Measurements from ENCODE around the gene FEM1A. TPM values are rescaled to one million over a fixed set of nuclear protein-coding genes. Genes with fewer than 3 reads are reported as not detected.

Gene FEM1A
- total and polyA plus RNA-seq, 10 donors = 2.5 to 18.2 (median 11.5) TPM

DNA sequence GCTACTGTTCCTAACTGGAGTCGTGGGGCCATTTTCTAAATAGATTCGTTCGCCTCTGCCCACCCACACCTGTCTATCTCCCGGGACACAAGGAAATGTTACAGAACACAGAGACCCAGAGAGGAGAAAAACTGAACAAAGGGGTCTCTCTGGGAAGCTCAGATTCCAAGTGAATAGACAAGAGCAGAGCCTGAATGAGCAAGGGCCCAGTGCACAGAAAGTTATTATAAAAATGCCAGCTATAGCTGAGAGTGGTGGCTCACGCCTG lies 27.2 kb upstream of the FEM1A start:
- no peak overlapping the region for H3K27ac ChIP-seq
- DNase-seq = no peak
- peaks cover 0 to 3% (median 0%) of the 10 kb centered on the region in 8 donors for H3K9me3 ChIP-seq
- 71 to 83% (median 79%) methylated on average over 5 of the region's 5 CpGs for WGBS, 5 donors
- no peak overlapping the region for H3K4me3 ChIP-seq
- peaks cover 8 to 15% (median 11%) of the 10 kb centered on the region in 6 donors for H3K4me1 ChIP-seq
- no peak for TF ChIP-seq POLR2AphosphoS5 (IDR thresholded peaks at IDR 0.05)
- no peak for TF ChIP-seq POLR2A (IDR thresholded peaks at IDR 0.05)
- H3K27me3 ChIP-seq (replicated peaks in 1 of 7) = peaks cover 0 to 69% (median 22%) of the 10 kb centered on the region in 7 donors
- no peaks in the 10 kb centered on the region for H3K36me3 ChIP-seq
- intact Hi-C loops (cut with DNase I; ENCODE audit: low total_unique reads) = no loop called here

DNA sequence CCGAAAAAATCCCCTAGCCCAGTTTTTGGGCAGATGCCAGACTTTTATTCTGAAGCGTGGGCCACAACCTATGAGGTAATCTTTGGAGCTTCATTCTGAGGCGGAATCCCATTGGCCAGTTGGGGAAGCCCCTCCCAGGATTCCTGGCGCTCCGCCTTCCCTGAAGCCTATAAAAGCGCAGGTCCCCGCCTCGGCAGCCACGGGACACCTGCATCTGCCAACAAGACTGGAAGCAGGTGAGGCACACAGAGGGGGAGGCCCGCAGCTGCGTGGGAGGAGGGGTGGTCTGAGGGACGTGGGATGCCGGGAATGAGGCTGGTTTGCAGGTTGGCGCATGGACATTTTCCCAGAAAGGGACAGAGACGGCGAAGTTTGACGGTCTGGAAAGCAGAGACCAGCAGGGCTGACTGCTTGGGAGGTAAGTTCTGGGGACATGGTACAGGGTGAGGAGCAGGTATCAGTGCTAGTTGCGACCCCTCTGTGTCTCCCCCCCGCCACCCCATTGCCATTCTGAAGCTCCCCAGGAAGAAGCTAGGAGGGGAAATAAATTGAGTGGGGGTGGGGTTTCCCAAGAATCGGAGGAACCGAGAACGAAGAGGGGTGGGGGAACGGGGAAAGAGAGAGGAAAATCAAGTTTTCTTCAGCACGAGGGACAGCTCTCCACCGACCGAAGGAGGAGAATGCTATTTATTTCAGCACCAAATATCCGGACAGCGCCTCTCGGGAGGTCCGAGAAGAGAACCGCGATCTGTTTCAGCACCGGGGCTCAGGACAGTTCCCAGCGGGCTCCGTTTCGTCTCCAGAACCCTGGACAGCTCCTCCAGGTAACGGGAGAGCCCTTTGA lies 22.4 kb upstream of the FEM1A start:
- 12 to 14% (median 12%) methylated on average over 34 to 37 of the region's 37 CpGs for WGBS, 5 donors
- no peak overlapping the region for H3K27ac ChIP-seq
- no peak overlapping the region for H3K4me3 ChIP-seq
- no peaks in the 10 kb centered on the region for H3K4me1 ChIP-seq
- H3K9me3 ChIP-seq = peaks cover 0 to 7% (median 0%) of the 10 kb centered on the region in 8 donors
- peaks cover 0 to 41% (median 0%) of the 10 kb centered on the region in 7 donors for H3K27me3 ChIP-seq (replicated peaks in 1 of 7)
- H3K36me3 ChIP-seq = no peaks in the 10 kb centered on the region
- peak; percentile 81 for DNase-seq
- intact Hi-C loops (cut with DNase I; ENCODE audit: low total_unique reads) = no loop called here
- TF ChIP-seq POLR2AphosphoS5 (IDR thresholded peaks at IDR 0.05) = peak in 2 of 3 donors; percentile 29 to 32
- TF ChIP-seq, protein P1, sequence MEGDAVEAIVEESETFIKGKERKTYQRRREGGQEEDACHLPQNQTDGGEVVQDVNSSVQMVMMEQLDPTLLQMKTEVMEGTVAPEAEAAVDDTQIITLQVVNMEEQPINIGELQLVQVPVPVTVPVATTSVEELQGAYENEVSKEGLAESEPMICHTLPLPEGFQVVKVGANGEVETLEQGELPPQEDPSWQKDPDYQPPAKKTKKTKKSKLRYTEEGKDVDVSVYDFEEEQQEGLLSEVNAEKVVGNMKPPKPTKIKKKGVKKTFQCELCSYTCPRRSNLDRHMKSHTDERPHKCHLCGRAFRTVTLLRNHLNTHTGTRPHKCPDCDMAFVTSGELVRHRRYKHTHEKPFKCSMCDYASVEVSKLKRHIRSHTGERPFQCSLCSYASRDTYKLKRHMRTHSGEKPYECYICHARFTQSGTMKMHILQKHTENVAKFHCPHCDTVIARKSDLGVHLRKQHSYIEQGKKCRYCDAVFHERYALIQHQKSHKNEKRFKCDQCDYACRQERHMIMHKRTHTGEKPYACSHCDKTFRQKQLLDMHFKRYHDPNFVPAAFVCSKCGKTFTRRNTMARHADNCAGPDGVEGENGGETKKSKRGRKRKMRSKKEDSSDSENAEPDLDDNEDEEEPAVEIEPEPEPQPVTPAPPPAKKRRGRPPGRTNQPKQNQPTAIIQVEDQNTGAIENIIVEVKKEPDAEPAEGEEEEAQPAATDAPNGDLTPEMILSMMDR (IDR thresholded peaks at IDR 0.05 in 8 of 11, conservative IDR thresholded peaks at IDR 0.05 in 3 of 11) = no peak

DNA sequence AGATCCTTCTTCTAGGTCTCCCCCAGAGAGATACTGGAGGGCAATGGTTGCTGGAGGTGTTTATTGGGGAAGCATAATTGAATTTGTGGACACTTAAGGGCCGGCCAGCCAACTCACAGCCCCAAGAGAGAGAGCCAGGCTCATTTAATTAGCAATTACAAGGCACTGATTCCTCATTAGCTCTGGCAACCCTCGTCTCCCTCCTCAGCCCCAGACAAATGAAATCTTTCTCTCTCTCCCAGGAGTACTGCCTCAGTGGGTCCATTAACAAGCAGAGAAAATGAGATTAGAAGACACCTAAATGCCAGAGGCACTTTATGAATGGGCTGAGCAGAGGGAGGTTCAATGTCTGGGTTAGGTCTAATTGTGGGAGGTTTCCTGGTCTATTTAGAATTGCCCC lies 19.0 kb upstream of the FEM1A start:
- H3K27me3 ChIP-seq (replicated peaks in 1 of 7) = peaks cover 0 to 36% (median 0%) of the 10 kb centered on the region in 7 donors
- no peak overlapping the region for H3K4me3 ChIP-seq
- H3K4me1 ChIP-seq = no peaks in the 10 kb centered on the region
- no peak for DNase-seq
- TF ChIP-seq, protein P1 (IDR thresholded peaks at IDR 0.05 in 8 of 11, conservative IDR thresholded peaks at IDR 0.05 in 3 of 11) = no peak
- no peak for TF ChIP-seq POLR2A (IDR thresholded peaks at IDR 0.05)
- no peak for TF ChIP-seq POLR2AphosphoS5 (IDR thresholded peaks at IDR 0.05)
- H3K27ac ChIP-seq = no peak overlapping the region
- WGBS, 5 donors = 40 to 78% (median 54%) methylated on average over 2 of the region's 2 CpGs
- peaks cover 0 to 7% (median 0%) of the 10 kb centered on the region in 8 donors for H3K9me3 ChIP-seq
- intact Hi-C loops (cut with DNase I; ENCODE audit: low total_unique reads) = no loop called here
- no peaks in the 10 kb centered on the region for H3K36me3 ChIP-seq

DNA sequence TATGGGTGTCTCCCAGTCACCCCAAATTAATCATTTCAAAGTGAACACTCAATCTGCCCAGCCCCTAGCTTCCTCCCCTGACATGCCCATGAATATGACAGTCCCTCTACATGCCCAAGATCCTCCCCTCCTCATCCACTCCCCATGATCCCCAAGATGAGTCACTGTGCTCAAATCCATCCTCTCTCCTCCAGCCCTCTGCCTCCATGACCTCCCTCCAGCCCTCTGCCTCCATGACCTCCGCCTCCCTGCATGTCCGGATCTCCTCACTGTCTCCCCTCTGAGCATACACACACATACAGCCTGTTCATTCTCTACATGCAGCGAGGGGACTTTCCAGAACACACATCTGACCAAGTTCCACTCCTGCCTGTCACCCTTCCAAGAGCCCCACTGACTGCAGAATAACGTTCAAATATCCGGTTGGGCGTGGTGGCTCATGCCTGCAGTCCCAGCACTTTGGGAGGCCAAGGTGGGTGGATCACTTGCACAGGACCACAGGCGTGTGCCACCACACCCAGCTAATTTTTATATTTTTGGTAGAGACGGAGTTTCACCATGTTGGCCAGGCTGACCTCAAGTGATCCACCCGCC lies 18.4 kb upstream of the FEM1A start:
- Histone ChIP-seq H3K27me3 (replicated peaks in 1 of 7) (peaks cover 0 to 36% (median 0%) of the 10 kb centered on the region in 7 donors), H3K9me3 (peaks cover 0 to 7% (median 0%) of the 10 kb centered on the region in 8 donors), H3K27ac (no peak overlapping the region), H3K36me3 (no peaks in the 10 kb centered on the region), H3K4me1 (no peaks in the 10 kb centered on the region), H3K4me3 (no peak overlapping the region)
- intact Hi-C loops (cut with DNase I; ENCODE audit: low total_unique reads) = no loop called here
- 61 to 70% (median 65%) methylated on average over 9 of the region's 9 CpGs for WGBS, 5 donors
- TF ChIP-seq, protein P1 (IDR thresholded peaks at IDR 0.05 in 8 of 11, conservative IDR thresholded peaks at IDR 0.05 in 3 of 11) = no peak
- TF ChIP-seq POLR2A (IDR thresholded peaks at IDR 0.05) (no peak), POLR2AphosphoS5 (IDR thresholded peaks at IDR 0.05) (no peak)
- DNase-seq = no peak

Measured in spleen (tissue), 11 donors.